H4 (cell line): ENCODE measurements around the gene OBI1. TPM values are rescaled to one million over a fixed set of nuclear protein-coding genes. Genes with fewer than 3 reads are reported as not detected.
"Not testable (repeated sequence)": the region's sequence is repeated elsewhere in the genome, so short reads cannot be mapped to it uniquely, and the experiment has no call there.

ENCODE experiments used
- DNase-seq: peaks from one replicate; pipeline ENCODE4 v3.0.0-alpha.2; 2015; ENCODE audit warnings: low spot score
- total RNA-seq: library from RNA; depleted of rRNA; stranded (reverse); fragments of >200 nt; shearing (Covaris generic); gene quantifications from 2 replicates; pipeline ENCODE4 v1.2.3, GENCODE V29; 2014

The OBI1 gene
- total RNA-seq, 1 experiment from 2014 or later: 17.0 TPM

DNA sequence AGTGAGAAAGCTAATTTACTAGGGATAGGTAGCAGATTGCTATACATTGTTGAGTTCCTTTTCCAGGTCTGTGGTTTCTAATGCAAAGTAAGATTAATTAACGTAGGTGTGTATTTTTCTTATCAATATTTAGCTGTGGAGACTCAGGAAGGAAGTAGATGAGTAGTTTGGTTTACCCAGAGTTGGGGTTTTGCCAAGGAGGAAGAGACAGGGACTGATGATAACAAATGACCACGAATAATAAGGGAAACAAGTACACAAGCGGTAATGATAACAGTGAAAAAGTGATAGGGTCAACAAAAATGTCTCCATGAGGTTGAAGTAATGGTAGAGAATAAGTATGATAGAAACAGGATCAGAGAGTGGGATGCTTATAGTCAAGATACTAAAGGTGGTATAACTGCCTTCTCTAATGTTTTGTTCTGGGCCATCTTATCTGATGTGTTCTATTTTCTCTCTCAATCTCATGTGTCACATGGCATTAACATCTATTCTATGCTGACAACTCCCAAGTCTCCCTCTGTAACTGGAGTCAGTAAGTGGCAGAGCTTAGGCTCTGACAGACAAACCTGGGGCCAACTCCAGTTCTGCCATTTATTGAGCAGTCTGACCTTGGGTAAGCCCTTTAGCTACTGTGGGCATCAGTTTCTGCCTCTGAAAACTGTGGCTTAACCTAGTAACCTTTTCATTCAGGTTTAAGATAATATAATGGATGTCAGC is 8.8 kb downstream of the OBI1 start:
- no peak for DNase-seq

DNA sequence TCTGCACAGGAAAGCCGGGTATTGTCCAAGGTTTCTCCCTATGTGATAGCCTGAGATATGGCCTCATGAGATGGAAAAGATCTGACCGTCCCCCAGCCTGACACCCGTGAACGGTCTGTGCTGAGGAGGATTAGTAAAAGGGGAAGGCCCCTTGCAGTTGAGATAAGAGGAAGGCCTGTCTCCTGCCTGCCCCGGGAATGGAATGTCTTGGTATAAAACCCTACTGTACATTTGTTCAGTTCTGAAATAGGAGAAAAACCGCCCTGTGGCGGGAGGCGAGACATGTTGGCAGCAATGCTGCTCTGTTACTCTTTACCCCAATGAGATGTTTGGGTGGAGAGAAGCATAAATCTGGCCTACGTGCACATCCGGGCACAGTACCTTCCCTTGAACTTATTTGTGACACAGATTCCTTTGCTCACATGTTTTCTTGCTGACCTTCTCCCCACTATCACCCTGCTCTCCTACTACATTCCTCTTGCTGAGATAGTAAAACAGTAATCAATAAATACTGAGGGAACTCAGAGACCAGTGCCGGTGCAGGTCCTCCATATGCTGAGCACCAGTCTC is 11.8 kb downstream of the OBI1 start:
- not testable (repeated sequence) for DNase-seq

DNA sequence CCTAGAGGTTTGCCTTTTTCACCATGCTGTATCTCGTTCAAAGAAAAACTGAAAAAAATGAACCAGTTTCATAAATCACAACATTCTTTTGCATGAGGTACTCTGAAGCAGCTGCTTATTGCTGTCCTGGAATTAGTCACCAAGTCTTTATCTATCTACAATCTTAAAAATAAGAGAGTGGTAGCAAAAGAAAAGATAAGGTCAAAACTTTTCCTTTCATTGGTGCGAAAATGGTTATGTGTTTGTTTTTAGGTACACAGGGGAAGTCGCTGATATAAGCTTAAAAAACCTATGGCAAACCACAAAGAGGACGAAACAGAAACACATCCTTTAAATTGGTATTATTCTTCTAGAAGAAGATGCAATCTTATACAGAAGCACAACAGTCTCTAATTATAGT is 20.7 kb downstream of the OBI1 start:
- DNase-seq: no peak

DNA sequence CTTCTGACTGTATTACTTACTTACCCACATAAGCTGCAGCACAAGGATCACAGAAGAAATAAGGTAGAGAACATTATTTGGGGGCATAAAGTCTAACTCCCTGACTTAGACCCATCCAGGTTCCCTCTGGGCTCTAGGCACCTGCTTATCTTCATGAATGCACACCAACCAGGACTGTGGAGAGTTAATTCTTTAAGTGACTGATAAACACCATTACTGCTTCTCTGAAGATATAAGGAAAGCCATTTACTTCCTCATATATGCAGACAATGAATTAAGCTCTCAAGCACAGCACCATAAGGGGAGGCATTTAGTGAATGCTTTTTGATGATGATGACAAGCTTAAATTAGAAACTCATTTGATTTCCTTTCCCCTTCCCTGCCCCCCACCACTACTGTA is 22.5 kb downstream of the OBI1 start:
- DNase-seq: no peak

GRCh38 chr13:78632996-78633395 is 26.0 kb downstream of the OBI1 start:
- DNase-seq: no peak

DNA sequence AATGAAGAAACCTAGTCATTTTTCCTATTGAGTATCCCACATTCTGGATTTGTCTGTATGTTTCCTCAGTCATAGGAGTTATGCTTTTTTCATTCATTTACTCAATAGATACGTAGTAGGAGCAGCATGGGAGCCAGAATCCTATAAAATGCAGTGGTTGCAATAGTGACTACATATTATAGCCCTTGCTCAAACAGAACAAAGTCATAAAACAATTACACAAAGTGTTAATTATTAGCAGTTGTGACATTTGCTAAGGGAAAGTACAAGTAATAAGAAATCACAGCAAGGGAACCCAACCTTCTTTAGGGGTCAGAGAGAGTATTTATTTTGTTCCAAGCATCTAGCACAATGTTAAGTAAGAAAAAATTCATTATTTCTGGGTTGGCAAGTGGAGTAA is 27.9 kb downstream of the OBI1 start:
- DNase-seq: no peak

- DNase-seq: no peak
These were observed 28.4 kb downstream of the OBI1 start for GRCh38 chr13:78630511-78630910.

DNA sequence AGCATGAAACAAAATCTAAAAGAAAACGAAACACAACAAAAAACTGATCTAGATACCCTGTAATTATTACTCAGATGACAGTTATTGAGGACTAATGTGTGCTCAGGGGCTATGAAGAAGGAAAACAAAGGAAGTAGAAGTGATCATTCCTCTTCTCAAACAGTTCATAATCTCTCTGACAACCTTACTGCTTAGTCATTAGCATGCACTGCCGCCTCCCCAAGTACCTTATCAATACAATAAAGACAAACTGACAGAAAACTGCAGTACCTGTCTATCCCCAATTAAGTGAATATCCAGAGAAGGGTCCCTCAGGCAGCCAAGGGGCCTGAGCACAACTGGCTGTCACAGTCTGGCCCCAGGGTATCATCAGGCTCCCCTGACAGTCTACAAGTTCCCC is 33.6 kb downstream of the OBI1 start:
- no peak for DNase-seq

GRCh38 chr13:78623132-78623531 is 35.8 kb downstream of the OBI1 start:
- DNase-seq: no peak

DNA sequence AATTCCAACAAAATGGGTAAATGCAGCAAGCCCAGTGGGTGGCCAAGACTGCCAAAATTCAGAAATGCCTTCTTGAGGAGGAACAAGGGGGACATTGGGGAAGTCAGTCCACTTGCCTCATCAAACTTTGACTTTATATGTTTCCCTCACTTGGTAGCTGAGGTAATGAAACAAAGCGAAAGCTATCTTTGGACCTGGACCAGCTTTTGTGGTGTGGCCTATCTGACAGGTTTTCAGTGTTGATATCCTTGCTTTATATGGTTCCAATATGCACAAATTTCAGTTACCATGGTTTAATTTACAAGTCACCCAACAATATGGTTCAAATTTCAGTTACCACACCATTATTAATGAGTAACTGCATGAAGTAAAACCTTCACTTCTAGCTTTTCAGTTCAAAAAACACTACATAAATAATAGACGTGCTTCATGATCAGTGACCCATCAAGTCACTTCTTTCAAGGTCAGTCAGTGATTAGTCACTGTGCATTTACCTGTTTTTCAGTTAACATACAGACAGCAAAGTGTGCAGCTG is 38.0 kb downstream of the OBI1 start:
- no peak for DNase-seq

DNA sequence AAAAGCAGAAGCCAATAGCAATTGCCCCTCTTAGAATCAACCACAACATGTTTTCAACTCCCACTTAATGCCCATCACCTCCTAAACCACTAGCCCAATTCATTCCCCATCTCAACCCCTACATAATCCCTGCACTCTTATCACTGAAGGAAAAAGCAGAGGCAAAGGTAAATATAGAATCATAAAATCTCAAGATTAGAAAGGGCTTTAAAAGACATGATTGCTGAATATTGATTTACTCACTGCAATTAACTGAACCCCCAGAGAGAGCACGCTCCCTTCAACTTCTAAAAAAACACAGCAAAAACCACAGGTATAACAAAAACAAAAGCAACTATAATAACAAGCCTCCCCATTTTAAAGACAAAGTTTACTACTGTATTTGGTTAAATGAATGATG is 40.5 kb downstream of the OBI1 start:
- DNase-seq: no peak

DNA sequence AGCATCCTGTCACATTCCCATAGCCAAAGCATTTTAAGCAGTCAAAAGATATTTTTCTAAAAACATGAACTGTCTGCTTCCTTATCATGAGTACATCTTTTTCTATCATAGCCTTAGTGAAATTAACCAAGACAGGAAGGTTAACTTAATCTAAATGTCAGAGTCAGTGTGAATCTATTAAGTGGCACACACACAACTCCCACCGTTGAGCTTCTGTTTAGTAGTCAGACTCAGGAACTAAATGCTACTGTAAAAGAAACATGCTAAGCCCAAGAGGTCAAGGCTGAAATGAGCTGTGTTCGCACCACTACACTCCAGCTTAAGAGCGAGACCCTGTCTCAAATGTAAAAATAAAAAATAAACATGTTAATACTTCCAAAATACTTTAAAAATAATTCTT is 47.9 kb downstream of the OBI1 start:
- no peak for DNase-seq

DNA sequence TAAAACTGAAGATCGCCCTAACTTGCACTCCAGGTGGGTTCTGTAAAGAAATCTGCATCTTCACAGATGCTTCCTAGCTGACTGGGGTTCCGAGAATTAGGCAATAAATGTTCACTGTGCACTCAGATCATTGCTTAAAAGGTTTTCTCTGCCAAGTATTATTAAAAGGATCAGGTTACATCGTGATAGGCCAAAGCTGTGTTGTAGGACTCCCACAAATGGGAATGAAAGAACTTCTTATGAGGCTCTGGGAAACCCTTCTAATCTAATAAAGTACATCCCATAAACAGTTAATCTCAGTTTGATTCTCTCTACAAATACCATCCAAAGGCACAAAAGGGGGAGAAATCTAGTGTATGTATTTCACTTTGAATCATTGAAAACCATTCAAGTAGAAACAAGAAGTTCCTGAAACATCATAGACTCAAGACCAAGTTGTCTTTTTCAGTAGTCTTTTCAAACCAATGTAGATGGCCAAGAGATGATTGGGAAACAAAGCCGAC is 48.5 kb downstream of the OBI1 start:
- no peak for DNase-seq

- no peak for DNase-seq
These were observed 49.3 kb downstream of the OBI1 start for GRCh38 chr13:78609464-78610205.

DNA sequence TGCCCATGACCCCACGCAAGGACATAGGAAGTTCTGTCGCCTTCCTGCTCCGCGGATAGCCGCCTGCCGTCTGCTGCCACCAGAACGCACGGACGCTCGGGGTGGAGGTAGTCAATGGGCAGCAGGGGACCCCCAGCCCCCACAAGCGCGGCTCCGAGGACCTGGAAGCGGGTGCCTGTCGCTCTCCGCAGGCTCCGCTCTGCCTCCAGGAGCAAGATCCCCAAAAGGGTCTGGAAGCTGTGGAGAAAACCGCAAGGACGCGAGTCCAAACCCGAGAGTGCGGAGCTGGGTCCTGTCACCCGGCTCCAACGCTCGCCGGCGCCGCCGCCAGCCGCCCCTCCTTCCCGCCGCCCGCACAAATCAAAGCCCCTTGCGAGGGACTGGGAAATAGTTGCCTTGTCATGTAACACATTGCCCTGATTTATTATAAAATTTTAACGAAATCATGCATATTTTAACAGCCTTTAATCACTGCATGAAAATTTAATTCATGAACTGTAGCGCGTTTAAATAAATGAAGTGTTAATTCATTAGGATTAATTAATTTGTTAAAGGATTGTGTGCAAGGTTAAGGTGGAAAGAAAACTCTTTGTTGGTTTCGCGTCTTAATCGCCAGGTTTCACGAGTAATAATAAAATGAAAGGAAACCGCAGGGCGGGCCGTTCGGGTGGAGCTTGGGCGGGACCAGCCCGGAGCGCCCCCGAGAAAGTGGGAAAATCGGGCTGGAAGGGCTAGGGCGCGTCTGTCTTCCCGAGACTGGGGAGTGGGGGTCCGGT is 50.1 kb downstream of the OBI1 start:
- DNase-seq: no peak

DNA sequence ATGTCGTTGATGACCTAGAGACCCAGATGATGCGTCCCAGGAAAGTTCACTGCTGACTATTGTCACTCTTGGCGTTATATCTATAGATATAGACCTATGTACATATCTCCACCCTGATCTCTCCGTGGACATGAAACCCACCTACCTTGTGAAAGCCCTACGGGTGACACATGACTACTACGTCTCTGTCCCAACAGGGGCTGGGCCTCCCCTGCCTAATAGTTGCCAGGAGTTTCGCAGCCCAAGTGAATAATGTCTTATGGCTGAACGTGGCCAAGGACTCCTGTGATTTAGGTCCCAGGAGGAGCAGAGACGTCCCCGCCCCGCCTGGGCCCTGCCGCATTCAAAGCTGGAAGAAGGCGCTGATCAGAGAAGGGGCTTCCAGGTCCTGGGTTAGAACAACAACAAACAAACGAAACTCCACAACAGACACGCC is 50.7 kb downstream of the OBI1 start:
- DNase-seq: no peak

GRCh38 chr13:78607409-78608251 is 51.3 kb downstream of the OBI1 start:
- no peak for DNase-seq

- no peak for DNase-seq
These were observed 52.2 kb downstream of the OBI1 start for GRCh38 chr13:78606471-78607408.

DNA sequence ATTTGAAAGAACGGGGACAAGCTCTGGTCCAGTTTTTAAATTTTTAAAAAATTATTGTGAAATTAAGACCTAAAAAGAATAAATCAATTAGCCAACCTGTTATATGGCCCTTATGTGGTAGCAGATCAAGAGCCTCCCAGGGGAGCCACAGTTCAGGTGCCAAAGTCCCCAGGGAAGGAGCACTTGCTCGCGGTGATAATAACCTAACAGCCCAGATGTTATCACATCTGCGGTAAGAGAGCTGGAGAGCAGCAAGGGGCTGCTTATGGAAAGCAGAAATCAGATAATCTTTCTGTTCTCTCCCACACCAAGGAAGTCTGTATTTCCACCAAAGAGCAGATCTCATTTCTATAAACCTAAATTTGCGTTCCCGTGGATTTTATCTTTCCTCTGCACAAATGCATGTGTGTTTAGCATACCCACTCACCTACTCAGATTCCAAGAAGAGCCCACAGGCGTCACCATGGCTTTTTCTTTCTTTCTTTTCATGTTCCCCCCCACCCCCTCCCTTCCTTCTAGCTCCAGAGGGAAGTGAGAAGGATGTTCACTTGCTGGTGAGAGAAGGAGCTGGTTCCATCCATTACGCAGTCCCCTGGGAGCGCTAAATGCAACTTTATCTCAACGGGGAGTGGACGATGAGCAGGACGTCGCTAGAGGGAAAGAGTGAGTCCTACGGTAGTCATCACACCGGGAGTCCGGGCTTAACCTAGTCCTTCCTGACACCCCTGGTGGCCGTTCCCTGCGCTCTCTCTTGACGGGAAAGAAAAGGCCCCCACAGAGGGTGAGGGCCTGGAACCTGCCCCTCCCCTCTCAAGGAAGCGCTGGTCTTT is 54.0 kb downstream of the OBI1 start:
- no peak for DNase-seq
